ENCODE measurements around the gene NTSR2.

Gene NTSR2

DNA sequence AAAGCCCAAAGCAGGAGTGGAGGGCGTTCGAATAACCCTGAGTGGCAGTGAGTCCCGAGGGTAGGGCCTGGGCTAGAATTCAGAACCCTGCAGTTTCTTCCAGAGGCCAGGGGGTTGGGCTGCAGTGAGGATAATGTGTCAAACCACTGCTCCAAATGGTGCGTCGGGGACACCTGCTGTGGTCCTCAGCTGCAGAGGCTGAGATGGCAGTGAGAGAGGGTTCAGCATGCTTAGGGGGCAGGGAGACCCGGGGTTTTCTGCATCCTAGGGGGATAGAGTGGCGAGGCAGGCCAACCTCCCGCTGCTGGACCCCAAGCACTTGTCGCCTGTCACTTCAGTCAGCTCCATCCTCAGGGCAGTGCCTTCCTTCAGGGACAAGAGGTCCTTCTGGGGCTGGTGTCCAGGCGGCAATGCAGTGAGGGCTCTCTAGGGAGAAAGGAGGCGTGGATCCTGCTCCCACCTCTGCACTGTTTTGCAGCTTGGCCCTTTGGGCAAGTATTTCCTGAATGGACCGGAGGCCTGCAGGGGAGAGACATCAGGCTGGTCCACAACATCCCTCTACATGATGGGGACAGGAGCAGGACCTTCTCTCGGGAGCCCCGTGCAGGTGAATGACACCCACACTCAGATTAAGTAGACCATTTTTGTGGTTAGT lies 8.4 kb upstream of the NTSR2 start:
- no peak for DNase-seq (ENCODE audit: extremely low spot score)
- POLR2A ChIA-PET: no interaction called here

DNA sequence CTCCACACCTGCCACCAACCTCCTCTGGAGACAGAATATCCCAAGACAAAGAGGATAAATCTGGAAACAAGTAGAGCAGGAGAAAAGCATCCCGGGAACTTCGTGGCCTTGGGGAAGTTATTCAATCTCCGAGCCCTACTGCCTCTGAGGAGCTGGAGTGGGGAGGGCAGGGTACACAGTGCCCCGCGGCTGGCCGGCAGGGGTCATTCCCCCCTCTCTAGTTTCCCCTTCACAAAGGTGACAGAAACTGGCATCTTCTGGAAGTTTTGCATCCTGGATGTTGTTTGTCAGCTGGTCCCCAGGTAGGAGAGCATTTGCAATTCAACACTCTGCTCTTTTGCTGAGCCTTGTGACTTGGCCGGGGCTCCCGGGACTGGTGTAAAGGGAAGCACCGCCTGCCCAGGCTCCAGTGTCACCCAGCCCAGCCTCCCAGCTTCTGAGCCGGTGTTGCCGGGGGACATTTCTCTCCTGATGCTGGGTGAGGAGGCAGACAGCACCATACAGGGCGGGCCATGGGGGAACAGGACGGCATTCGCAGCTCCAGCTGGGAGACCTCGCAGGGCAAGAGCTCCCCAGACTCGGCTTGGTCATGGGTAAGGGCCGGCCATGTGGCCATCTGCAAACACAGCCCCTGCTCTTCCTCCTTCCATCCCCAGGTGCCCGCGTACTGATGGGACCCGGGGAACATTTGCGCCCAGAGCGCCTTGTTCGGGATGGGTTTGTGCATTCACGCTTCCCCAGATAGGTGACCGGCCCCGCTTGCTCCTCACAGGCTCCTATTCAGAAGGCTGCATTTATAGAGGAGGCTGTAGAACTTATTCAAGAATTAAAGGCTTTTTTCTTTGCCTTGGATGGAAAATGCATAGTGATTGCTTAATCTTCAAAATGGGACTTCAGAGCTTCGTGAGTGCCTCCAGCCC lies 7.4 kb upstream of the NTSR2 start:
- CTCF ChIA-PET: interaction anchor here (0.9 kb wide), 1 partner anchor 11 kb away, joined by 3 read pairs; no protein-coding TSS in a partner anchor
- TF ChIP-seq, protein P1, sequence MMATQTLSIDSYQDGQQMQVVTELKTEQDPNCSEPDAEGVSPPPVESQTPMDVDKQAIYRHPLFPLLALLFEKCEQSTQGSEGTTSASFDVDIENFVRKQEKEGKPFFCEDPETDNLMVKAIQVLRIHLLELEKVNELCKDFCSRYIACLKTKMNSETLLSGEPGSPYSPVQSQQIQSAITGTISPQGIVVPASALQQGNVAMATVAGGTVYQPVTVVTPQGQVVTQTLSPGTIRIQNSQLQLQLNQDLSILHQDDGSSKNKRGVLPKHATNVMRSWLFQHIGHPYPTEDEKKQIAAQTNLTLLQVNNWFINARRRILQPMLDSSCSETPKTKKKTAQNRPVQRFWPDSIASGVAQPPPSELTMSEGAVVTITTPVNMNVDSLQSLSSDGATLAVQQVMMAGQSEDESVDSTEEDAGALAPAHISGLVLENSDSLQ (IDR thresholded peaks at IDR 0.05): no peak
- TF ChIP-seq L3MBTL2 (conservative IDR thresholded peaks at IDR 0.05) (no peak), FOXM1 (IDR thresholded peaks at IDR 0.05; ENCODE audit: borderline replicate concordance) (no peak), ELF4 (IDR thresholded peaks at IDR 0.05) (no peak), LEF1 (IDR thresholded peaks at IDR 0.05; ENCODE audit: borderline replicate concordance) (no peak), ARNT (IDR thresholded peaks at IDR 0.05) (no peak), SUZ12 (IDR thresholded peaks at IDR 0.05) (no peak), ZNF384 (IDR thresholded peaks at IDR 0.05) (no peak), BHLHE40 (IDR thresholded peaks at IDR 0.05; ENCODE audit: borderline replicate concordance) (no peak), CTBP1 (IDR thresholded peaks at IDR 0.05; ENCODE audit: borderline replicate concordance) (no peak), NFRKB (IDR thresholded peaks at IDR 0.05) (no peak), SP1 (IDR thresholded peaks at IDR 0.05) (no peak), FOXA1 (IDR thresholded peaks at IDR 0.05) (no peak), TARDBP (IDR thresholded peaks at IDR 0.05) (no peak), FOXK2 (IDR thresholded peaks at IDR 0.05) (no peak)
- DNase-seq (ENCODE audit: extremely low spot score): no peak
- POLR2A ChIA-PET: no interaction called here

More for the DNA sequence above, 8.4 kb upstream of the NTSR2 start:
- TF ChIP-seq L3MBTL2 (conservative IDR thresholded peaks at IDR 0.05): no peak
- TF ChIP-seq ZNF384 (IDR thresholded peaks at IDR 0.05): no peak
- CTCF ChIA-PET: interaction anchor here (0.6 kb wide), 1 partner anchor 14 kb away, joined by 5 read pairs; no protein-coding TSS in a partner anchor

DNA sequence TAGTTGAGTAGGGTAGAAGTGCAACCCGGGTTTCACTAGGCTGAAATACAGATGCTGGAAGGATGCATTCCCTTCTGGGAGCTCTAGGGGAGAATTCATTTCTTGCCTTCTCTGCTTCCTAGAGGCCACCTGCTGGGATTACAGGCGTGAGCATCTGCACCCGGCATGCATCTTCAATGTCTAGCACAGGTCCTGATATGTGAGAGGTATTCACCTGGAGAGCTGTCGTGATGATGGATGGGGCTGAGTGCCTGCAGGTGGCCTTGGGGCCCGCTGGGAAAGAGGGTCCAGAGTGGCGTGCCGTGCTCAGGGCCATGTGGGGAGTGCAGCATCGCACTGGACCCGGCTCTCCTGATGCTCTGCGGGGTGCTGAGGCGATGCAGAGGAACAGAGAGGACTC lies 6.6 kb upstream of the NTSR2 start:
- no peak for TF ChIP-seq HDGF (IDR thresholded peaks at IDR 0.05; ENCODE audit: borderline replicate concordance)
- no peak for TF ChIP-seq L3MBTL2 (conservative IDR thresholded peaks at IDR 0.05)
- no peak for TF ChIP-seq LEF1 (IDR thresholded peaks at IDR 0.05; ENCODE audit: borderline replicate concordance)
- TF ChIP-seq SP1 (IDR thresholded peaks at IDR 0.05): no peak
- TF ChIP-seq FOXA1 (IDR thresholded peaks at IDR 0.05): no peak
- no peak for TF ChIP-seq ARNT (IDR thresholded peaks at IDR 0.05)
- POLR2A ChIA-PET: no interaction called here
- no peak for DNase-seq (ENCODE audit: extremely low spot score)
- CTCF ChIA-PET: no interaction called here

DNA sequence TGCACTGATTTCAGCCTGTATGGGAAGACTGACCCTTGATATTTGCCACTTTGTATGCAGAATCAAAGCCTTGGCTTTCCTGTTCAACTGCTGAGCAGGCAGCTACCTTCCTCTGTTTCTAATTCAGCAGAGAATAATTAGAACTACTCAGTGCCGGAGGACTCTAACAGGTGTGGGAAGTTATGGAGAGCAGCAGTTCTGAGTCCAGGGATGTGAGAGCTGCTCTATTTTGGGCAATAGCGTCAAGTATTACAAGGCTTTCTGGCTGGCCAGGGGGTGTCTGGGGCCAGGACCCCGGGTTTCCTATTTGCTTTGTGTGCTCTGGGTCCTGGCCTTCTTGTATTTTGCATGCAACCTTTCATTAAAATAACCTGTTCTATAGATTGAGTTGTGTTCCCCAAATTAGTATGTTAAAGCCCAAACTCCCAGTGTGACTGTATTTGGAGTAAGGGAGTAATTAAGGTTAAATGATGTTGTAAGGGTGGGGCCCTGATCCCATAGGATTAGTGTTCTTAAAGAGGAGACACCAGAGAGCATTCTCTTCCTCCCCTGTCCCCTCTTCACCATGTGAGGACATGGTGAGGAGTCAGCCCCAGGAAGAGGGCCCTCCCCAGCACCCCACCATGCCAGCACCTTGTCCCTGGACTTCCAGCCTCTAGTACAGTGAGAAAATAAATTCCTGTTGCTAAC lies 5.6 kb upstream of the NTSR2 start:
- TF ChIP-seq SP1 (IDR thresholded peaks at IDR 0.05) (no peak), ARNT (IDR thresholded peaks at IDR 0.05) (no peak), FOXA1 (IDR thresholded peaks at IDR 0.05) (no peak), ELF4 (IDR thresholded peaks at IDR 0.05) (no peak), NFRKB (IDR thresholded peaks at IDR 0.05) (no peak), FOXK2 (IDR thresholded peaks at IDR 0.05) (no peak), FOXM1 (IDR thresholded peaks at IDR 0.05; ENCODE audit: borderline replicate concordance) (no peak), SUZ12 (IDR thresholded peaks at IDR 0.05) (no peak), ZNF384 (IDR thresholded peaks at IDR 0.05) (no peak), L3MBTL2 (conservative IDR thresholded peaks at IDR 0.05) (no peak), CTBP1 (IDR thresholded peaks at IDR 0.05; ENCODE audit: borderline replicate concordance) (no peak)
- TF ChIP-seq, protein P1 (IDR thresholded peaks at IDR 0.05): no peak
- ChIA-PET CTCF (no interaction called here), POLR2A (no interaction called here)
- no peak for DNase-seq (ENCODE audit: extremely low spot score)

DNA sequence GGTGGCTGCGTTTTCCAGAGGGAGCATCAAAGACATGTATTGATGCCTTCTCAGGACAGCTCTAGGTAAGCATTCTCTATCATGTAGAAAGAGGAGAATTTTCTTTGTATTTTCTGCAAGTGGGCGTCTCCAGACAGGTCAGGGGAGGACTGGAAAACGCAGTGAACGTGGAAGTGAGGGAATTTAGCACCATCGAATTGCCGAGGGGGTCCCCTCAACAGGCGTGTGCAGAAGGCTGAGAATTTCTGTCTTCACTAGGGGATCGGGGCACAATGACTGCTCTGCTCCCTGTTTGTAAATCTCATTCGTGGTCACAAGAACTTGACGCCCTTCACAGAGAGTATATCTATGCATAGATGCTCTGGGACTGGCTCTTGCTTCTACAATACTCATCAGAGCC lies 5.0 kb upstream of the NTSR2 start:
- DNase-seq (ENCODE audit: extremely low spot score): no peak
- no peak for TF ChIP-seq L3MBTL2 (conservative IDR thresholded peaks at IDR 0.05)
- TF ChIP-seq TARDBP (IDR thresholded peaks at IDR 0.05): no peak
- TF ChIP-seq CTBP1 (IDR thresholded peaks at IDR 0.05; ENCODE audit: borderline replicate concordance): no peak
- CTCF ChIA-PET: interaction anchor here (1.6 kb wide), 1 partner anchor 13 kb away, joined by 6 read pairs; no protein-coding TSS in a partner anchor
- POLR2A ChIA-PET: no interaction called here

DNA sequence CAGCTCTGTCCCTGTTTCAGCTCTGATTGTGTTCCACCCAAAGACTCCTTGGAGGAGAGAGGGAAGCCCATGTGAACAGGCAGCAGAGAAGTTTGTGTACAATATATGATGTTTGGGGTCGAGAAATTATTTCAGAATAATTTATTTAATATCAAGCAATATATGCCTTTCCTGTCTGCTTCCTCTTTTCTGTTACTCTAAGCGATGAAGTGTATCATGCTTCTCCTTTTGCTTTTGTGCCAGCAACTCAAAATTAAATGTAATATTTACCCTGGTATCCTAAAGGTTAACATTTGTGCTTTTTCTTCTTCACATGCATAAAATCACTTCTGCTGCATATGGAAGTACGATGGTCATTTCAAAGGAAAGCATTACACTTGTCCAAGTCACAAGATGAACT lies 2.4 kb upstream of the NTSR2 start:
- DNase-seq (ENCODE audit: extremely low spot score): no peak
- POLR2A ChIA-PET: no interaction called here
- CTCF ChIA-PET: interaction anchor here (1.2 kb wide), 1 partner anchor 540 kb away, joined by 3 read pairs; no protein-coding TSS in a partner anchor
- TF ChIP-seq BHLHE40 (IDR thresholded peaks at IDR 0.05; ENCODE audit: borderline replicate concordance): no peak
- no peak for TF ChIP-seq SUZ12 (IDR thresholded peaks at IDR 0.05)
- no peak for TF ChIP-seq SP1 (IDR thresholded peaks at IDR 0.05)
- no peak for TF ChIP-seq NFRKB (IDR thresholded peaks at IDR 0.05)
- no peak for TF ChIP-seq FOXM1 (IDR thresholded peaks at IDR 0.05; ENCODE audit: borderline replicate concordance)
- no peak for TF ChIP-seq TARDBP (IDR thresholded peaks at IDR 0.05)
- TF ChIP-seq FOXK2 (IDR thresholded peaks at IDR 0.05): no peak
